Endometrial microvascular endothelial cells (primary cell): ENCODE data around the gene CNTNAP4. TPM values are rescaled to one million over a fixed set of nuclear protein-coding genes. Genes with fewer than 3 reads are reported as not detected.

Experiments
- in situ Hi-C: cut with HindIII; loops from 2 replicates; pipeline ENCODE4 v1.10.0; 2017; ENCODE audit warnings: low sequenced_read_pairs, low pct_unique_long_range_greater_than_20kb; ENCODE audit errors: inconsistent ontology term
- total RNA-seq: library from RNA; depleted of rRNA; stranded (reverse); fragments of >200 nt; gene quantifications from one replicate; pipeline ENCODE4 v1.2.3, GENCODE V29; 2015; ENCODE audit errors: inconsistent ontology term

Gene CNTNAP4
- total RNA-seq, 1 donor from 2014 or later, result not detected

GRCh38 chr16:76297941-76298340 lies 20.7 kb downstream of the CNTNAP4 start:
- in situ Hi-C loops, result no loop called here

GRCh38 chr16:76303637-76304314 lies 26.6 kb downstream of the CNTNAP4 start:
- in situ Hi-C loops, result no loop called here

- in situ Hi-C loops, result no loop called here
Measured at GRCh38 chr16:76309639-76310335, 32.6 kb downstream of the CNTNAP4 start.

GRCh38 chr16:76311260-76311659 lies 34.1 kb downstream of the CNTNAP4 start:
- in situ Hi-C loops, result no loop called here

GRCh38 chr16:76318565-76318964 lies 41.4 kb downstream of the CNTNAP4 start:
- in situ Hi-C loops, result no loop called here

- in situ Hi-C loops, result no loop called here
Measured at GRCh38 chr16:76329106-76329505, 51.9 kb downstream of the CNTNAP4 start.

GRCh38 chr16:76335180-76335974 lies 58.2 kb downstream of the CNTNAP4 start:
- in situ Hi-C loops, result no loop called here

- in situ Hi-C loops, result no loop called here
Measured at GRCh38 chr16:76336112-76336511, 58.9 kb downstream of the CNTNAP4 start.

- in situ Hi-C loops, result no loop called here
Measured at GRCh38 chr16:76338472-76338871, 61.3 kb downstream of the CNTNAP4 start.

- in situ Hi-C loops, result no loop called here
Measured at GRCh38 chr16:76343769-76344168, 66.6 kb downstream of the CNTNAP4 start.

- in situ Hi-C loops, result no loop called here
Measured at GRCh38 chr16:76345163-76345661, 68.0 kb downstream of the CNTNAP4 start.

GRCh38 chr16:76346210-76346609 lies 69.0 kb downstream of the CNTNAP4 start:
- in situ Hi-C loops, result no loop called here

- in situ Hi-C loops, result no loop called here
Measured at GRCh38 chr16:76351441-76351840, 74.2 kb downstream of the CNTNAP4 start.

GRCh38 chr16:76360404-76360803 lies 83.2 kb downstream of the CNTNAP4 start:
- in situ Hi-C loops, result no loop called here

- in situ Hi-C loops, result no loop called here
Measured at GRCh38 chr16:76370344-76370743, 93.1 kb downstream of the CNTNAP4 start.

GRCh38 chr16:76371441-76371840 lies 94.2 kb downstream of the CNTNAP4 start:
- in situ Hi-C loops, result no loop called here

GRCh38 chr16:76373998-76374397 lies 96.8 kb downstream of the CNTNAP4 start:
- in situ Hi-C loops, result no loop called here

- in situ Hi-C loops, result no loop called here
Measured at GRCh38 chr16:76376988-76377387, 99.8 kb downstream of the CNTNAP4 start.

GRCh38 chr16:76378020-76378419 lies 100.8 kb downstream of the CNTNAP4 start:
- in situ Hi-C loops, result no loop called here

GRCh38 chr16:76381096-76381495 lies 103.9 kb downstream of the CNTNAP4 start:
- in situ Hi-C loops, result no loop called here
